ENCODE measurements around the gene KRT13.

DNA sequence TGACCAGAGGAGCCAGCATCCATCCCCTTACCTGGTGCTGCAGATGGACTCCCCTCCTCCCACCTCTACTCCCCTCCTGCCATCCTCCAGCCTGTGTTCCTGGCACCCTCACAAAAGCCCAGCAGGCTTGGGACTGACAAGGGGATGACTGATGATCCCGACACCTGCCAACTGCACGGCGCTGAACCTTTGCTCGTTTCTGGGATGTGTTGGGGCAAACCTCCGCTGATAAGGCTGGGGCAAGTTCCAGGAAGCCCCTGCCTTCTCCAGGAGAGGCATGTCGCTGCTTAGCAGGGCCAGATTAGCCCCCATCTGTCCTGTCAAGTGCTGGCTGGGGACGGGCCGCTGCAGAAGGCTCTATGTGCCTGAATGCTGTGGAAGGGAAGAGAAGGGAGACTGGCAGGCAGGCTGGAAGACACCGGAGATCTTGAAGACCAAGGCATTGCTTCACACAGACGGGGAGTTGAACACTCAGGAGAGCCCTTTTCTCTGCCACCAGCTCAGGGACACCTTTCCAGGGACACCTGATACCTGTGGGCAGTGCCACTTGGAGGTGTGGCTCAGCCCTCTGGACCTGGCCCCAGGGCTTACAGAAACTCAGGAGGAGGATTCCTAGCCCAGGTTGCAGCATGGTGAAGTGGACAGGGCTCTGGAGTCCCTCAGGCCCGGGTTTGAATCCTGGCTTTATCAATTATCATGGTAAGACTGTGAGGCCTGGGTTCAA lies 14.3 kb upstream of the KRT13 start:
- TF ChIP-seq CTCF (conservative IDR thresholded peaks at IDR 0.05) (no peak), EZH2 (IDR thresholded peaks at IDR 0.05; ENCODE audit: low read depth) (no peak)
